GF-D8 (cell line): ENCODE results near the gene STEAP3.

Experiments
- DNase-seq: peaks from one replicate; lab custom pipeline; 2025; lab: John Stamatoyannopoulos, UW

Gene STEAP3

GRCh38 chr2:119227346-119227745 is 3.7 kb downstream of the STEAP3 start:
- DNase-seq: no peak

GRCh38 chr2:119228136-119228535 is 4.5 kb downstream of the STEAP3 start:
- no peak for DNase-seq

DNA sequence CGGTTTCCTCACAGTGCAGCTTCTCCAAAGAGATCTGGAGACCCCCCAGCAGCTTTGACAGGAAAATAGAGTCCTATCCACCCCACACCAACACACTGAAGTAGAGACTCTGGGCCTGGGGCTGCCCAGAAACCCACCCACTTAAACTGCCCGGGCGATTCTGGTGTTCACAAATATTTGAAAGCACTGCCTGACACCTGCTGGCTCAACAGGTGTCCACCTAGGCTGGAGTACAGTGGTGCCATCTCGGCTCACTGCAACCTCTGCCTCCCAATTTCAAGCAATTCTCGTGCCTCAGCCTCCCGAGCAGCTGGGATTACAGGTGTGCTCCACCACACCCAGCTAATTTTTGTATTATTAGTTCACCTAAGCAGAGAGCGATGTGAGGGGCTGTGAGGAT is 5.3 kb downstream of the STEAP3 start:
- no peak for DNase-seq

DNA sequence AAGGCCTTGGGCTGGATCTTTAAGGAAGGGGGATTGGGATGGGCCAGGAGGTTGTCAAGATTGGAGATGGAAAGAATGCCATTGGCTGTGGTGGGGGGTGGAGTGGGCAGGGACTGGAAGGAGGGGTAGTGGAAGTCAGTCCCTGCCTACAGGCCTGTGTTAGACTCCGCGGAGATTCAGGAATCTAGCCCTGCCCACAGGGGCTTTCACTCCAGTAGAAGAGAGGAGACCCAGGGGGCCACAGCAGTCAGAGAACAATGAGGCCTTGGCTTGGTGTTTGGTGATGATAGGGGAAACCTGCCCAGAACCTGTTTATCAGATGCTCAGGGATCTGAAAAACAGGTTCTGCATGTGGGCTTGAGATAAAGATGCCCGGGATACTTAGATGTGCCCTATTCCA is 6.1 kb downstream of the STEAP3 start:
- DNase-seq: no peak

DNA sequence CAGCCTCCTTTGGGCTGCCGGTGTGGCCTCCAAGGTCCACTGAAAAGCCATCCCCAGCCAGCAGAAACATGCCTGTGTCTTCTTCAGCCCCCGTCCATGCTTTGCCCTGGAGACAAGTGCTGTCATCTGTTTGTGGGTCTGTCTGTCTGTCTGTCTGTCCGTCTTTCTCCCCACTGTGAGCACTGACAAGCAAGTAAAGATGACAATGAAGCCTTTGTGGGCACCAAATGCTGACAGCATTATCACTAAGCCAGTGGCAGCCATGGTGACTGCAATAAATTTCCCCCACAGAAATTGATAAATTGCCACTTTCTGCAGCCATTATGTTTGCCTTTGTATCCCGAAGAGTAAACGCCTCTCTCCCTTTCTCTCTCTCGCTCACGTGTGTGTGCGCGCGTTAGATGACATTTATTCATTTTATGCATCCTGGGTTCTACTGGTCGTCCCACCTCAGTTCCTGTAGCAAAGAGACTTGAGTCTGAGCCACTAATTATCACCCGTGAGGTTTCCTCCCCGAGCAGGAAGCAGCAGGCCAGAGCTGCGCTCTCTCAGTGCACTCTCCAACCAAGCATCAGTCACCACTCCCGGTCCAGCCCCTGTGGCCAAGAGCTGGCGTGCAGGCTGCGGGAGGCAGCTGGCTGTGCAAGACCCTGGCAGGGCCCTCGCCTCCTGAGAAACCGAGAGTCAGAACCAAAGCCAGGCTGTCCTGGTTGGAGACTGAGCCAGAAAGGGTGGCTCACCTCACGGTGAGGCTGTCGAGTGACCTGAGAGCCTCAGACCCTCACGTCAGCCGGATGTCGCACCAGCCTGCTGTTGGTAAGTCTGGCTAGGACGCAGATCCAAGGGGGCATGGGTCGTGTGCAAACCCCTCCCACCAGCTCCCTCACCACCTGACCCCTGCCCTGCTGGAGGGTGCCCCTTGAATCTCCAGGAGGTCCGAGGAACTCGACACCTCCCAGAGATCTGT is 6.9 kb downstream of the STEAP3 start:
- DNase-seq: no peak

GRCh38 chr2:119231975-119232665 is 8.5 kb downstream of the STEAP3 start:
- no peak for DNase-seq

GRCh38 chr2:119232666-119232993 is 9.0 kb downstream of the STEAP3 start:
- DNase-seq: no peak

GRCh38 chr2:119233326-119234020 is 9.8 kb downstream of the STEAP3 start:
- no peak for DNase-seq

DNA sequence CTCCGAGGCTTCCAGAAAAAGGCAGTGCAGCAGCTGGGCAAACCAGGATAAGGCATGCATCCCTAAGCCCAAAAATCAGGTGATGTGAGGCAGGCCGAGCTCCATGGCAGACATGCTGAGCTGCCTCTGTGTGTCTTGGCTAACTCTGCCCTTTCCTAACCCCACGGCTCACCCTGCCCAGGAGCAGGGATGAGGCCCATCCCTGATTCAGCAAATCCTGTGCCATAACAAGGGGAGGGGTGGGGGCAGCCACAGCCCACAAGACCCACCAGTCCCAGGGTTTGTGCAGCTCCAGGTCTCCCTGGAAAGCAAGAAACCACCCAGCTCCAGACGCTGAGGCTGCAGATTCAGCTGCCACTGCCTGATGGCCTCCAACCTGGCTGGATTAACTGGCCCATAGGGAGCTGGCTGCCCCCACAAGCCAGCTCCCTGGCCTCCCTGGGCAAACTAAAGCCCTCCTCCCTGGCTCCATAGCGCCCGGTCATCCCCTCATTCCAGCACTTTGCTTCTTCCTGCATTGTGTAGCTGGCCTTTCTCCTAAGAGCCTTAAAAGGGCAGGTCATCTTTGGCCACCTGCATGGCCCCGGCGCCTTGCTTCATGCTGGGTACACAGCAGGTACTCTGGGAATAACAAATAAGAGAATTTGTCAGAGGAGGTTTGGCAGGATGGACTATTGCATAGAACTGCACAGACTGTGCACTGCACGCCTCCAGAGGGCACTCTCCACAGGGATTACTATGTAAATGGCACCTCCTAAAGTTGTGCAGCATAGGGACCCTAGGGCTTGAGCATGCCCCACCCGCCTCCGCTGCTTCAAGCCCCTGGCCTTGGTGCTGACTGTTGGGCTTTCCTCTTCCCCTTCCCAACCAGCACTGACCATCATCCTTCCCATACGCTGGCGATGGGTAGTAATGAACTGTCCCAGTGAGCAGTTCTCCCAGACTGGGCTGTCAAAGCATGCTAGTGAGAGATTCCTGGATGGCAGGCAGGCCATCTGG is 10.7 kb downstream of the STEAP3 start:
- DNase-seq: no peak

- DNase-seq: no peak
These were observed 13.2 kb downstream of the STEAP3 start for GRCh38 chr2:119236796-119237195.

DNA sequence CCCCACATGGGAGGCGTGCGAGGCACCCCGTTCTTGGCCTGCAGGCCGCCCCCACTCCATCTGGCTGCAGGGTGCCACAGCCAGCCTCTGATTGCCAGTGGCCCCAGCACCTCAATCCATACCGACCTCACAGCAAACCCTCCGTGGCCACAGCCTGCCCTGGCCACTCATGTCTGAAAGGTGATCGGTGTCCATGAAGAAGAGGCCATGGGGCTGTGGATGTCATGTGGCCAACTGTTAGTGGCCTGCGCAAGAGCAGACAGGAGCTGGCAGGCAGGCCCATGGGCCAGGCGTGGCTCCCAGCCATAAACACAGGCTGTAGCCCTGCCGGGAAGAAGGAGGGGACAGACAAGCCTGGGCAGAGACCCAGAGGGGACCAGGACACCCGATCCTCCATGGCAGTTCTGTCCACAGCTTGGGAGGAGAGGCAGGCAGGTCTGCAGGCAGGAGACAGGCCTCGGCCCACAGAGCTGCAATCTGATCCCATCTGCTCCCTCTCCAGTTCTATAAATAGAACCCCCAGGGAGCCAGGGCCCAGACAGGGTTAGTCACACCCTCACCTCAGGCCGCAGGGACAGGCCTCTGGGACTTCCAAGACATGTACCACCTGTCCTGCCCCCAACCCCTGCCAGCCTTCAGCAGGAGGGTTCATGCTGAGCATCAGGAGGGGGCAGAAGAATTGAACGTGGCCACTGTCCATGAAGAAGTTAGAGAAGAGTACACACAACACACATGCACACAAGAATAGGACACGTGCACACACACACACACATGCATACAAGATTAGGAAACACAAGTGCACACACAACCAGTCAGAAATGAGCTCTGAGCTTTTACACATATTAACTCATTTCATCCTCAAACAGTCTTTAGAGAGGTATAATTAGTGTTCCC is 16.9 kb downstream of the STEAP3 start:
- no peak for DNase-seq

DNA sequence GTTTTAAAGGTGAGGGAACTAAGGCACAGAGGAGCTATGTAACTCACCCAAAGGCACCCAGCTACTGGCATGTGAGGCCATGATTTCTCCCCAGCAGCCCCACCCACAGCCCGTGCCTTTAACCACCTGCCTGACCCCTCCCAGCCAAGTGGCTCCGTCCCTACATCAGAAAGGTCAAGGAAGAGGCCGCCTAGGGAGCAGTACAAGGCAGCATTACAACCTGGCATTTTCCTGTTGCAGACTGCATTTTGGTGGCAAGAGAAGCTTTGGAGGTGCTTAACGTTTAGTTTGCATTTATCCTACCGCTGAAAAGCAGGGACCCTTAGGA is 17.5 kb downstream of the STEAP3 start:
- no peak for DNase-seq

DNA sequence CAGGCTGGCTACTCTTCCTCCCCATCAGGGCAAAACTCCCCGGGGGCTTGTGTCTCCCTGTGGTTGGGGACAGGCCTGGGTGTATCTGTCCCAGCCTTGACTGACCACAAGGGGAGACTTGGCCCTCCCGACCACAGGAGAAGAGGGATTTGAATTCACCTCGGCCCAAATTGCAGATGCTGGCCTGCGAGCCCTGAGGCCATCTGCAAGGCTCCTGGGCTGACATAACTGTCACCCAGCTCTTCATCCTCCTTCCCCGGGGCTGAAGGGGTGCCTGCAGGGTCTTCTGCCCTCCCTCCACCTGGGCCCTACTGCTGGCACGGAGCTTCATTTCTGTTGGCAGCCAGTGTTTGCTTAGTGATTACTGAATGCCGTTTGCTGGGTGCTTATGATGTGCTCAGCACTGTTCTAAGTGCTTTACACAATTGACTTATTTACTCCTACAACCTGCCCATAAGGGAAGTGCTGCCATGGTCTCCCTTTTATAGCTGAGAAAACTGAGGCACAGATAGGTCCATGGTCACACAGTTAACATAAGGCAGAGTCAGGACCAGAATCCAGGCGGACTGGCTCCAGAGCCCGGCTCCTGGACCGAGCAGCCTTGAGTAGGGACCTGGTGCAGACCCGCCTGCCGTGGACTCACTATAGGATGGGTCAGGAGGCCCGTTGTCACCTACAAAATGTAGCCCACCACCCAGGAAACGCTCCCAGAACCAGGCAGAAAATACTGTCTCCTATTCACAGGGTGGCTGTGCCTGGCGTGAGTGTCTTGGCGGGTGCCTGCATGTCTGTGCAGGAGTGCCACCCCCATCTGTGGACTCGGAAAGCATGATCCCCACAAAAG is 18.9 kb downstream of the STEAP3 start:
- DNase-seq: no peak

- DNase-seq: no peak
These were observed 20.0 kb downstream of the STEAP3 start for GRCh38 chr2:119243621-119244020.

DNA sequence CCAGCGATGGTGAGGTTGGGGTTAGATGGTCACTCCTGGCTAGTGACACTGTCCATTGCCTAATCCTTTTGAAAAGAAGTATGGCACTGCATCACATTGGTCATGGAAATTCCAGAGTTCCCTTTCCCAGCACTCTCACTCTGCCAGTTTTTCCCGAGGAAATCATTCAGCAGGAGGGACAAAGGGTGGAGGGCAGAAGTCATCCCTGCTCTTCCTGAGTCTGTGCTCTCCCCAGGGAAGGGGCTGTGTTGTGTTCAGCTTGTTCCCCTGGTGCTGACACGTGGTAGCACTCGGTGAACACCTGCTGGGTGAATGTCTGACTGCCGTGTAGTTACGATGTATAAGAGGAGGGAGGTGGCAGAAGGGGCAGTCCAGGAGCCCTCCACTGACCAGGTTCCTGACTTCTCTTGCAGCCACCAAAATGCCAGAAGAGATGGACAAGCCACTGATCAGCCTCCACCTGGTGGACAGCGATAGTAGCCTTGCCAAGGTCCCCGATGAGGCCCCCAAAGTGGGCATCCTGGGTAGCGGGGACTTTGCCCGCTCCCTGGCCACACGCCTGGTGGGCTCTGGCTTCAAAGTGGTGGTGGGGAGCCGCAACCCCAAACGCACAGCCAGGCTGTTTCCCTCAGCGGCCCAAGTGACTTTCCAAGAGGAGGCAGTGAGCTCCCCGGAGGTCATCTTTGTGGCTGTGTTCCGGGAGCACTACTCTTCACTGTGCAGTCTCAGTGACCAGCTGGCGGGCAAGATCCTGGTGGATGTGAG is 21.6 kb downstream of the STEAP3 start:
- no peak for DNase-seq

DNA sequence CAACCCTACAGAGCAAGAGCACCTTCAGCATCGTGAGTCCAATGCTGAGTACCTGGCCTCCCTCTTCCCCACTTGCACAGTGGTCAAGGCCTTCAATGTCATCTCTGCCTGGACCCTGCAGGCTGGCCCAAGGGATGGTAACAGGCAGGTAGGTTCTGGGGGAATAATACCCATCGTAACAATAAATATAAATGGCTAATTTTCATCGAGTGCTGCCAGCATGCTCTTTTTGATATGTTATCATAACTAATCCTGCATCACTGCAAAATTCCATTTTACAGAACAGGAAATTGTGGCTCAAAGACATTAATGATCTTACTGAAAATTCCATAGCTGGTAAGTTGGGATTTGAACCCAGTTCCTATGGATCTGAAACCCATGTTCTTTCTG is 22.2 kb downstream of the STEAP3 start:
- DNase-seq: no peak

GRCh38 chr2:119246884-119247843 is 23.5 kb downstream of the STEAP3 start:
- DNase-seq: no peak

- DNase-seq: no peak
These were observed 24.2 kb downstream of the STEAP3 start for GRCh38 chr2:119247844-119248271.
